ENCODE data around the gene FTL.

DNA sequence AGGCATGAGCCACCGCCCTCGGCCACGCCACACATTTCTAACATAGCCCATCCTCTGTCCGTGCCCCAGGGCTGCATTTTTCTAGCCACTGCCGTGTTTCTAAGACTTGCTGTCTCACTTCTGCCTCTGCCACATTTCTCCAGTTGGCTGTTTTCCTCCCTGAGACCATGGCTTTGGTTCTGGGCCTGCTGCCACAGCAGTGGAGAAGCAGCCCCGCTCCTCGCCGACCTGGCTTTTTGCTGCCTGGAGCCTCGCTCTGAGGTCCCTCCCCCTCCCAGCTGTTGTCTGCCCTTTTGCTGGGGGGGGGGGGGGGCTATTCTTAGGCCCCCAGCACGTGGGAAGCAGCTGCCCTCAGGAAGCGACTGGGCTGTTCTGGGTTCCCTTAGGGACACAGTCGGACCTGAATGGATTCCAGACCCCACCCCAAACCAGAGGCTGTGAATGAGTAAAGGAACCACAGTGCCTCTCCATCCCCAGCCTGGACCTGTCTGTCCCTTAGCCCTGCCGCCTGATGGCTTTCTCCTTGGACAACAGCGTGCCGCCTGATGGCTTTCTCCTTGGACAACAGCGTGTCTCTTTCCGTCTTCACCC is 24.7 kb downstream of the FTL start:
- TF ChIP-seq CTCF (IDR thresholded peaks at IDR 0.05) (no peak), POLR2AphosphoS5 (IDR thresholded peaks at IDR 0.05) (no peak), EP300 (IDR thresholded peaks at IDR 0.05) (no peak)
